ENCODE results near the gene PRR36.

PRR36 gene

GRCh38 chr19:7829166-7829520, 45.0 kb downstream of the PRR36 start:
- DNase-seq (ENCODE audit: low read depth), result no peak
- peak overlapping the region; percentile 10; the same call in 1 of the 2 replicates for H3K4me3 ChIP-seq (ENCODE audit: control insufficient read depth, low read depth, low read length)
- no peak for TF ChIP-seq CTCF (IDR thresholded peaks at IDR 0.05; ENCODE audit: control insufficient read depth, insufficient read depth, low read depth, low read length, missing control alignments)

- no peak for TF ChIP-seq CTCF (IDR thresholded peaks at IDR 0.05; ENCODE audit: control insufficient read depth, insufficient read depth, low read depth, low read length, missing control alignments)
- no peak for DNase-seq (ENCODE audit: low read depth)
These were observed 50.4 kb downstream of the PRR36 start for GRCh38 chr19:7823686-7824301.

GRCh38 chr19:7822910-7823515, 51.2 kb downstream of the PRR36 start:
- no peak overlapping the region for H3K4me3 ChIP-seq (ENCODE audit: control insufficient read depth, low read depth, low read length)
- DNase-seq (ENCODE audit: low read depth), result no peak
- no peak for TF ChIP-seq CTCF (IDR thresholded peaks at IDR 0.05; ENCODE audit: control insufficient read depth, insufficient read depth, low read depth, low read length, missing control alignments)

More at GRCh38 chr19:7823686-7824301, 50.4 kb downstream of the PRR36 start:
- no peak overlapping the region for H3K4me3 ChIP-seq (ENCODE audit: control insufficient read depth, low read depth, low read length)

GRCh38 chr19:7820588-7820987, 53.6 kb downstream of the PRR36 start:
- DNase-seq (ENCODE audit: low read depth), result no peak
- no peak for TF ChIP-seq CTCF (IDR thresholded peaks at IDR 0.05; ENCODE audit: control insufficient read depth, insufficient read depth, low read depth, low read length, missing control alignments)

GRCh38 chr19:7819337-7819736, 54.9 kb downstream of the PRR36 start:
- no peak for TF ChIP-seq CTCF (IDR thresholded peaks at IDR 0.05; ENCODE audit: control insufficient read depth, insufficient read depth, low read depth, low read length, missing control alignments)
- DNase-seq (ENCODE audit: low read depth), result no peak
- no peak overlapping the region for H3K4me3 ChIP-seq (ENCODE audit: control insufficient read depth, low read depth, low read length)

More at GRCh38 chr19:7820588-7820987, 53.6 kb downstream of the PRR36 start:
- H3K4me3 ChIP-seq (ENCODE audit: control insufficient read depth, low read depth, low read length), result no peak overlapping the region

DNA sequence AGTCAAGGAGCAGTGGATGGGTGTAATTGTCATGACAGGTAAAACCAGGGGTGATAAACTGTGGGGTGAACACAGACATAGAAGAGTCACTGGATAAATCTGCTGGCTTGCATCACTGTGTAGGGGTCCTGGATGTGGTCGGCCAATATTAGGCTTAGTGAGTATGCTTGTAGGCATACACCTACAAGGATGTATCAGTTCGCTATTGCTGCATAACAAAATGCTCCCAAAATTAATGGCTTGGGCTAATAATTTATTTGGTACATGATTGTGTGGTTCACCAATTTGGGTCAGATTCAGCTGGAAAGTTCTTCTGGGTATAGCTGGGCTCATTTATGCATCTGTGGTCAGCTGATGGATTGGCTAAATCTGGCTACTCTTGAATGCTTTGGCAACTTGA, 55.4 kb downstream of the PRR36 start:
- TF ChIP-seq CTCF (IDR thresholded peaks at IDR 0.05; ENCODE audit: control insufficient read depth, insufficient read depth, low read depth, low read length, missing control alignments), result no peak
- no peak for DNase-seq (ENCODE audit: low read depth)
- no peak overlapping the region for H3K4me3 ChIP-seq (ENCODE audit: control insufficient read depth, low read depth, low read length)

Measured in AG09309 (cell line).